GM18867 (cell line): ENCODE measurements around the gene VEGFD.

Source experiments
- ATAC-seq: cut with Tn5 transposase; IDR thresholded peaks from one replicate; pipeline ENCODE4 v1.9.1; 2021; ENCODE audit warnings: mild to moderate bottlenecking, moderate library complexity; ENCODE audit not compliant: unreplicated experiment

The VEGFD gene

GRCh38 chrX:15366506-15367352, 17.5 kb downstream of the VEGFD start:
- ATAC-seq = no peak

- no peak for ATAC-seq
Observed at GRCh38 chrX:15359701-15360100, 24.5 kb downstream of the VEGFD start.

- ATAC-seq = peak; percentile 59
Observed at GRCh38 chrX:15358533-15358932, 25.7 kb downstream of the VEGFD start.

GRCh38 chrX:15356444-15356843, 27.8 kb downstream of the VEGFD start:
- no peak for ATAC-seq

GRCh38 chrX:15350329-15350996, 33.8 kb downstream of the VEGFD start:
- no peak for ATAC-seq

- peak; percentile 73 for ATAC-seq
Observed at GRCh38 chrX:15349046-15349445, 35.2 kb downstream of the VEGFD start.

GRCh38 chrX:15345976-15346375, 38.2 kb downstream of the VEGFD start:
- ATAC-seq = no peak

GRCh38 chrX:15344106-15344505, 40.1 kb downstream of the VEGFD start:
- no peak for ATAC-seq

GRCh38 chrX:15343075-15343476, 41.1 kb downstream of the VEGFD start:
- ATAC-seq = no peak

- ATAC-seq = no peak
Observed at GRCh38 chrX:15340867-15341266, 43.3 kb downstream of the VEGFD start.

GRCh38 chrX:15336023-15336413, 48.2 kb downstream of the VEGFD start:
- no peak for ATAC-seq

GRCh38 chrX:15335135-15336022, 48.8 kb downstream of the VEGFD start, which contains the start of gene PIGA:
PIGA (minus strand) TSS chrX:15335523; CDS start chrX:15331930, 3,593 bp downstream.
- peak; percentile 98 for ATAC-seq

GRCh38 chrX:15334561-15334960, 49.7 kb downstream of the VEGFD start:
- no peak for ATAC-seq

- no peak for ATAC-seq
Observed at GRCh38 chrX:15328821-15329220, 55.4 kb downstream of the VEGFD start.

- no peak for ATAC-seq
Observed at GRCh38 chrX:15328131-15328530, 56.1 kb downstream of the VEGFD start.

GRCh38 chrX:15322472-15322871, 61.7 kb downstream of the VEGFD start:
- ATAC-seq = no peak

GRCh38 chrX:15322072-15322471, 62.1 kb downstream of the VEGFD start:
- ATAC-seq = no peak

GRCh38 chrX:15321447-15321846, 62.8 kb downstream of the VEGFD start:
- no peak for ATAC-seq

GRCh38 chrX:15320297-15320696, 63.9 kb downstream of the VEGFD start:
- ATAC-seq = no peak

- no peak for ATAC-seq
Observed at GRCh38 chrX:15319075-15319474, 65.1 kb downstream of the VEGFD start.

GRCh38 chrX:15315509-15315908, 68.7 kb downstream of the VEGFD start, which contains the start of gene ASB11:
ASB11 (minus strand) TSS chrX:15315640; CDS start chrX:15315605, 35 bp downstream.
- ATAC-seq = no peak
